GM21825 (cell line): ENCODE data around the gene VPS35.
"Not testable (repeated sequence)": the region's sequence is repeated elsewhere in the genome, so short reads cannot be mapped to it uniquely, and the experiment has no call there.

Source experiments
- ATAC-seq: cut with Tn5 transposase; IDR thresholded peaks from one replicate; pipeline ENCODE4 v1.9.1; 2021; ENCODE audit warnings: mild to moderate bottlenecking, moderate library complexity; ENCODE audit not compliant: unreplicated experiment

VPS35 gene

GRCh38 chr16:46713634-46714033 lies 24.7 kb upstream of the VPS35 start:
- no peak for ATAC-seq

- no peak for ATAC-seq
Observed at GRCh38 chr16:46712911-46713310, 23.9 kb upstream of the VPS35 start.

DNA sequence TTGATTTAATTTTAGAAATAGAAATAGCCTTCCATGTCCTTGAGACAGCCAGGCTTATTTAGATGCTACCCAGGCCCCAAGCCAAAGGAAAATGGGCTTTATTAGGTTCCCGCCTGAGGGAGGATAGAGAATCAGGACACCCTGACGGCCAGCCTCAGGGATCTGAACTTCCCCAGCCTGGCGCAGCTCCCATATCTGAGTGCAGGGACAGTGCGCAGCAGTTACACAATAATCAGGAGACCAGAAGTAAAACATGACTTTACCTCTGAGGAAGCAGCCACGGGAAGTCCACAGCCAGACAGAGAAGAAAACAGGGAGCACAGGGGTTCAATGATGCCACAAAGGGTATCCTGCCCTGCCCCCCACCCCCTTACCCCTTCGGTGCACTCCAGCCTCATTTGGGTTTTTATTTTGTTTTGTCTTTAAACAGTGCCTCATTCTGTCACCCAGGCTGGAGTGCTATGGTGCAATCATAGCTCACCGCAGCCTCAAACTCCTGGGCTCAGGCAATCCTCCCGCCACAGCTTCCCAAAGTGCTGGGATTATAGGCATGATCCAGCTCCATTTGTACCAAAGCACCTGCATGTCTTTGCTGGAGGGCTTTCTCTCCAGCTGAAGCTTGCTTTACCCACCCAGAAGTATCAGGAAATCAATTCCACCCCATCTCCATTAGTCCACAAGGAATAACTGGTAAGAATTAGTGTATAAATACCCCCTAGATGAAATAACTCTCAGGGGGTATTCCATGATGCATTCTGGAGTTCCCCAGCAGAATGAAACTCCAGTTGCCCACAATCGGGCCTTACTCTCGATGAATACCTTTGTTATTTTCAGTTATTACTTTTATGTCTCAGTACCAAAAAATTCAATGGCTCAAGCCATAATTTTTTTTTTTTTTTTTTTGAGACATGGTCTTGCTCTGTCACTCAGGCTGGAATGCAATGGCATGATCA lies 22.4 kb upstream of the VPS35 start:
- ATAC-seq, result no peak

GRCh38 chr16:46709469-46710005 lies 20.6 kb upstream of the VPS35 start:
- no peak for ATAC-seq

GRCh38 chr16:46706642-46707041 lies 17.7 kb upstream of the VPS35 start:
- ATAC-seq, result no peak

DNA sequence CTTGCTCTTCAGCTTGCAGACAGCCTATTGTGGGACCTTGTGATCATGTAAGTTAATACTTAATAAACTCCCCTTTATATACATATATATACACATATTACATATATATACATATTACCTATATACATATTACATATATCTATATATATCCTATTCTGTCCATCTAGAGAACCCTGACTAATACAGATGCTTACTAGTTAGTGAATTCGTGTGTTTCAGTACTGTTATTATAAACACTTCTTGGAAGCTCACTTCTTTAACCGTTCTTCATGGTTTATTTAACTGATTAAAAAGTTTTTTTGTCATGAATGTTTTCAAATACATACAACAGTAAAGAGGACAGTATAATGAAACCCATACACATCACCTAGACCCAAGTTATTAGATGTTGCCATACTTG lies 13.1 kb upstream of the VPS35 start:
- no peak for ATAC-seq

DNA sequence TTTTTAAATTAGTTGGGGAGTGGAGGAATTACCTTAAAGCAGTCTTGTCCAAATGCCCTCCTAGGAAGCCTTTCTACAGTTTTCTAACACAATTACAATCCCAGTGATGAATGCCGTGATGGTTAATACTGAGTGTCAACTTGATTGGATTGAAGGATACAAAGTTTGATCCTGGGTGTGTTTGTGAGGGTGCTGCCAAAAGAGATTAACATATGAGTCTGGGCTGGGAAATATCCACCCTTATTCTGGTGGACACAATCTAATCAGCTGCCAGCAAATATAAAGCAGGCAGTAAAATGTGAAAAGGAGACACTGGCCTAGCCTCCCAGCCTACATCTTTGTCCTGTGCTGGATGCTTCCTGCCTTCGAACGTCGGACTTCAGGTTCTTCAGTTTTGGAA lies 12.6 kb upstream of the VPS35 start:
- no peak for ATAC-seq

- no peak for ATAC-seq
Observed at GRCh38 chr16:46700048-46700447, 11.1 kb upstream of the VPS35 start.

- ATAC-seq, result no peak
Observed at GRCh38 chr16:46696957-46697356, 8.0 kb upstream of the VPS35 start.

DNA sequence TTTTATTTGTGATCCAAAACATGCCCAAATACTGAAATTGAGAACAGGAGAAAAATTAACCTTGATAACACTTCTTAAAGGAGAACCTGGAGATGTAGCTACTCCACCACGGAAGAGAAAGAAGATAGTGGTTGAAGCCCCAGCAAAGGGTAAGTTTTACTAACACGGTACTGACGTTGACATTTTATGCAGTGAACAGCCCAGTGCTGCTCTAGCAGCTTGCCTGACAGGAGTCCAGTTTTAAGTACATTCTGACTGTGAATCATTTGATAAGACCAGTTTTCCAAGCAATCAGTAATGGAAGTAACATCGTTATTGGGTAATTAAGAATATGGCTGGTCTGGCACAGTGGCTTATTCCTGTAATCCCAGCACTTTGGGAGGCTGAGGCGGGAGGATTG lies 7.0 kb upstream of the VPS35 start:
- ATAC-seq, result no peak

- ATAC-seq, result no peak
Observed at GRCh38 chr16:46693598-46693997, 4.6 kb upstream of the VPS35 start.

- no peak for ATAC-seq
Observed at GRCh38 chr16:46691726-46692125, 2.7 kb upstream of the VPS35 start.

DNA sequence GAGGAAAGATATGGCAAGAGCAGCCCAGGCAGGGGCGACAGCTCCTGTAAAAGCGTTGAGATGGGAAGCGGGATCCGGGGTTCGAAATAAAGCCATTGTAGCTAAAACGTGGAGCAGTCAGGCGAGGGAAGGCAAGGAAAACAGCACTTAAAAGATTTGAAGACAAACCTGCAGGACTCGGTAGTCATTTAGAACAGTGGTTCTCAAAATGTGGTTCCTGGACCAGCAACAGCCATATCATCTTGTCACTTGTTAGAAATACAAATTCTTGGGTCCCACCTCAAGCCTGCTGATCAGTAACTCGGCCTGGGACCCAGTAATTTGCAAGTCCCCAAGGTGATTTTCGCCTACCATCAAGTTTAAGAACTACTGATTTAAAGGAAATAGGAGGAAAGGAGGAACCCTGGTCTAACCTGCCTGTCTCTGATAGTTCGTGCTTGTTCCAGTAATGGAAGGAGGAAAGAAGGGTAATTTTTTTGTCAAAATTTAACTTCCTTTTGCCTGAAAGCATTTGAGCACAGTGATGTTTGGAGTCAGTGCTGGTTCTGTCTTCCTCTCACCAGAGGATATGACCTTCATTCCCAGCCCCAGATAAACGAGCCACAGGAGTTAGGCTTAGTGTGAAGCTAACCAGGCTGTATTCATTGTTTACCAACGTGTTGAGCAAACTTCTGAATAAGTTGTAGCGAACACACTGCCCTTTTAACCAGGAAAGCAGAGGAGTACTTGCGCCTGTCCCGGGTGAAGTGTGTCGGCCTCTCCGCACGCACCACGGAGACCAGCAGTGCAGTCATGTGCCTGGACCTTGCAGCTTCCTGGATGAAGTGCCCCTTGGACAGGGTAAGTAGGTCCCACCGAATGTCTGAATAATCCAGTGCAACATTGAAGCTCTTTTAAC lies 1.6 kb upstream of the VPS35 start:
- no peak for ATAC-seq

GRCh38 chr16:46689365-46690280 lies 645 bp upstream of the VPS35 start, which contains the start of gene ORC6:
Gene ORC6, plus strand, starts transcription at chr16:46689659. Its CDS starts 47 bp downstream, at chr16:46689706.
- ATAC-seq, result peak; percentile 70

DNA sequence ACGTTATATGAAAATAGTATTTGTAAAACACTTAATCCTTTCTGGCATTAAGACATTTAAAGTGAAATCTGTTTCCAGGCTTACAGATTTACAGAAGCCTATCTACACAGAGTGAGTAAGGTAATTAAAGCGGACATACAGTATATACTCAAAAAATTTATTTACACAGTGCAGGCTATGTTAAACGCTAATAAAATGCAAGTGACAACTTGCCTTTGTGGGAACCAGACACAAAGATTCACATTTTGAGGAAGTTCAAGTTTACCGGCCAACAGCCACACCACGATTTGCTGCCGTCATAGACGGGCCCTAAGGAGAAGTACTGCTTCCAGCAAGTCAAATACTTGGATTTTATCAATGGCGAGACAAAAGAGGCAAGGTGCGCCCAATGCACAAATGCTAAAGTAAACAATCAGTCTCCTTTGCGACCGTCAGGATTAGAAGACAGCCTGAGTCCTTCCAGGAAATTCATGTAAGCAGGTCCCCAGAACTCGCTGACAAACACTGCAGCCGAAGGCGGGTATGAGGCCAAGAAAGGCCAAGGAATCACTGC lies 801 bp downstream of the VPS35 start:
- ATAC-seq, result no peak

- ATAC-seq, result no peak
Observed at GRCh38 chr16:46687486-46687885, 1.5 kb downstream of the VPS35 start.

- no peak for ATAC-seq
Observed at GRCh38 chr16:46686815-46687473, 2.0 kb downstream of the VPS35 start.

DNA sequence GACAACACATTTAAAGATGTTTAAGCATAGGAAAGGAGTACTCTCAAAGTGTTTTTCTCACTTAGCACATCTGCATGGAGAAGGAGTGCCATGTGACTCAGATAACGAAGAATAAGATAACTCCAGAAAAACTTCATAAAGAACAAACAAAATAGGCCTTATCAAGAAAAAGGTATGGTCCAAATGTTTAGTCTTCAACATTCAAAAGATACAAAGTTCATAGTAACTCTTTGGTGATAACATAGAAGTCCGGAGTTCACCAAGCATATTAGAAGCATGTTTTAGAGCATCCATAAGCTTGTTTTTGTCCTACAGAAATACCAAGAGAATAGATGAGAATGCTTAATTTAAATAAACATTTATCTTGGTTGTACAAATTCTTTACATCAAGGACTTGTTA lies 7.1 kb downstream of the VPS35 start:
- ATAC-seq, result not testable (repeated sequence)

GRCh38 chr16:46677943-46678342 lies 11.0 kb downstream of the VPS35 start:
- not testable (repeated sequence) for ATAC-seq
